GM12864 (cell line): ENCODE results near the gene SLC35F4.
"Not testable (repeated sequence)": the region's sequence is repeated elsewhere in the genome, so short reads cannot be mapped to it uniquely, and the experiment has no call there.

Experiments
- DNase-seq: peaks from one replicate; pipeline ENCODE4 v3.0.0-alpha.2; 2011; ENCODE audit warnings: low read depth
- H3K4me3 ChIP-seq: 2 replicates; pipeline ENCODE4 v1.5.1; 2011; ENCODE audit warnings: mild to moderate bottlenecking, low read depth, low read length, control low read depth
- TF ChIP-seq, protein P1 (sequence below): IDR thresholded peaks from 2 replicates; pipeline ENCODE4 v1.5.1; 2011; ENCODE audit warnings: low read depth, mild to moderate bottlenecking, moderate library complexity, low read length, control low read depth, inconsistent platforms; ENCODE audit errors: missing control alignments

Gene SLC35F4

DNA sequence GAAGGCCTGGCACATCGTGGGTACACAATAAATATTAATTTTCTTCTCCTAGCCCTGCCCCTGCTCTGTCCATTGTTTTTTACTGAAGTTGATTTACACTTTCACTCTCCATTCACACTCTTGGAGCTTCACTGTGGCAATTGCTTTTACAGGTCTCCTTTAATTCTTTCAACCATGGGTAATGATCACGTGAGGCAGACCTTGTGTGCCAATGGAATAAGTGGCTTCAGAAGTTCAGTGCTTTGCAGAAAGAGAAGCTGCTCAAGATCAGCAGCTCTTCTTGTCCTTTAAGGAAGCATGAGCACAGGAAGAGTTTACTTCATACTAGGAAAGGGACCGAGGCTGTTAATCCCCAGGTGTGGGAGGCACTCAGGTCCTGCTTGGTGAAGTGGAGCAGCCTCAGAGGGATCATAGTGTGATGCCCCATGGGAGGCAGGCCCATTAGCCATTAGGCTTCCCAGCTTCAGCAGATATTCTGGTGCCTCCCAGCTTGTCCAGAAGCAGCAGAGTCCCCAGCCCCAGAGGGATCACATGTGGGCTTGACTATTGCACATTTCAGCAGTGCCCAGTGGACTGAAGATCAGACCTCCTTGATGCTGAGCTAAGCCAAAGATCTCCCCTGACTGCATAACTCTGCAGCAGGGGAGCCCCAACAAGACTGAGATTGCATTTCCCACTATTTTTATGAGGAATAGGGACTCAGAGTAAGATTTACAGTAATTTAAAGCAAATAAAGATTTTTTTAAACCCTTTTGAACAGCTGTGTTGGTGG, 5.0 kb upstream of the SLC35F4 start:
- TF ChIP-seq, protein P1, sequence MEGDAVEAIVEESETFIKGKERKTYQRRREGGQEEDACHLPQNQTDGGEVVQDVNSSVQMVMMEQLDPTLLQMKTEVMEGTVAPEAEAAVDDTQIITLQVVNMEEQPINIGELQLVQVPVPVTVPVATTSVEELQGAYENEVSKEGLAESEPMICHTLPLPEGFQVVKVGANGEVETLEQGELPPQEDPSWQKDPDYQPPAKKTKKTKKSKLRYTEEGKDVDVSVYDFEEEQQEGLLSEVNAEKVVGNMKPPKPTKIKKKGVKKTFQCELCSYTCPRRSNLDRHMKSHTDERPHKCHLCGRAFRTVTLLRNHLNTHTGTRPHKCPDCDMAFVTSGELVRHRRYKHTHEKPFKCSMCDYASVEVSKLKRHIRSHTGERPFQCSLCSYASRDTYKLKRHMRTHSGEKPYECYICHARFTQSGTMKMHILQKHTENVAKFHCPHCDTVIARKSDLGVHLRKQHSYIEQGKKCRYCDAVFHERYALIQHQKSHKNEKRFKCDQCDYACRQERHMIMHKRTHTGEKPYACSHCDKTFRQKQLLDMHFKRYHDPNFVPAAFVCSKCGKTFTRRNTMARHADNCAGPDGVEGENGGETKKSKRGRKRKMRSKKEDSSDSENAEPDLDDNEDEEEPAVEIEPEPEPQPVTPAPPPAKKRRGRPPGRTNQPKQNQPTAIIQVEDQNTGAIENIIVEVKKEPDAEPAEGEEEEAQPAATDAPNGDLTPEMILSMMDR = no peak
- DNase-seq = no peak
- no peak overlapping the region for H3K4me3 ChIP-seq

DNA sequence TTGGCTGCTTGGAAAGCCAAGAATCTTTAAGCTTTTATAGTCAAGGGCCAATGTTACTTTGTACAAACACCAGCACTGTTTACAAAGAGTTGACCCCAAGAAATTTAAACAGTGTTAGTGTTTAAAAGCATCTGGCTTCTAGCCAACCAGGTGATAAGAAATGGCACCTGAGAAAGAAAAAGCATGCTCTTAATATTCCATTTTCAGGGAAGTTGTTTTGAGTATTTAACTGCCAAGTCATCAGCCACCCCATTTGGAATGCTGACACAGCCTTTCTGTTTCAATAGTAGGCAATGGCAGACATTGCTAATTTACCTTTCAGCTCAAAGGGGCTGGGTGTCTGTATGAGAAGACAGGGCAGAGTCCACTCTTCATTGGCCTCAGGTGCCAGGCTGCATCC, 3.7 kb upstream of the SLC35F4 start:
- TF ChIP-seq, protein P1 = no peak
- no peak for DNase-seq
- no peak overlapping the region for H3K4me3 ChIP-seq

DNA sequence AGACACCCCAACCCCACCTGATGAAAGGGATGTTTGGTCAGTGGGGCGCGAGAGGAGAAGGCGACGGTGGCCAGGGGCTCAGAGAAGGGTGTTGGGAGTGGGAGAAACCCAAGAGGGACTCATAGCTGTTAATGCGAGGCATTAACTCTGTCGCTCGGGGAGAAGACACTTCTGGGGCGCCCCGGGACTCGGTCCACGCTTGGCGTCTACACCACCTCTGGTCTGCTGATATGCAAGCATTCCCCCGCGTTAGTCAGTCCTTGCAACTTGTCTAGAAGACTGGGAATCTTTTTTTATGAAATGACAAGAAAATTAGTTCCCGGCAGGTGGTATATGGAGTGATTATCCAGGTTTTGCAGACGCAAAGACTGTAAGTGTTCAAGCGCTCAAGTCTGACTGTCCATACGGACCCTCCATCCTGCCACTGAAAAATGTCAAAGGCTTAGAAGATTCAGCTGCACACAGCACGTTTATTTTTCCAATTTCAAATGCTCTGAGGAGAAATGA, 360 bp upstream of the SLC35F4 start:
- DNase-seq = no peak
- TF ChIP-seq, protein P1 = no peak
- H3K4me3 ChIP-seq = no peak overlapping the region

DNA sequence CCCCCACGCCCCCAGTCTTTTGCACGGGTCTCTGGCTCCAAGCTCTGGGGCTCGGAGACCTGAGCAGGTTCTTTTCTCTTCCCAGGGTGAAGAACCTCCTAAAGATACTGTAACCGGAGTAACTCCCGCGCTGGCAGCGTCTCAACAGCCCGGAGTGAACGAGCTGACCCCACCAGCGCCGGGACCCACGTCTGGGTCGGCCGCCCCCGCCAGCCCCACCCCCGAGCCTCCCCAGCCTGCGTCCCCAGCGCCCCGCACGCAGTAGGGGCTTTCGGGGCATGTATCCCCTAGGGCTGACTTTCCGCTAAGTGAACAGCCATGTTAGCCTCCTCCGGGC, 858 bp downstream of the SLC35F4 start:
- H3K4me3 ChIP-seq = no peak overlapping the region
- no peak for DNase-seq
- TF ChIP-seq, protein P1 = no peak

DNA sequence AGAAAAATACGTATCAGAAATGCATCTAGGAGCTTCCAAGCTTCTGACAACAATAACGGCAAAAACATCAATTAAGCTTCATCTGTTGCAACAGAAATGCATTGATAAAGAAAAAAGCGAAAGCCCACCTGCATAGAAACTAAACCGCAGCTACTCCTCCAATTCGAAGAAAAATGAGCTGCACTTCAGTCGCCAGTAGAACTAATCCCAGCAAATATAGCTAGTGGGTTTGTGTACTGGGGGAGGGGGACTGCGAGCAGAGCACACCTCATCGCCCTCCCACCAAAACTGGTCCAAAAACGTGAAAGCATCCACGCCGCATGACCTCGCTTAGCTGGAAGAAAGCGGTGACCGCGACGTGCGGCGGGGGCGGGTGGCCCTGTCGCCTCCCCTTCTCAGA, 1.2 kb downstream of the SLC35F4 start:
- no peak for DNase-seq
- H3K4me3 ChIP-seq = no peak overlapping the region
- TF ChIP-seq, protein P1 = no peak

DNA sequence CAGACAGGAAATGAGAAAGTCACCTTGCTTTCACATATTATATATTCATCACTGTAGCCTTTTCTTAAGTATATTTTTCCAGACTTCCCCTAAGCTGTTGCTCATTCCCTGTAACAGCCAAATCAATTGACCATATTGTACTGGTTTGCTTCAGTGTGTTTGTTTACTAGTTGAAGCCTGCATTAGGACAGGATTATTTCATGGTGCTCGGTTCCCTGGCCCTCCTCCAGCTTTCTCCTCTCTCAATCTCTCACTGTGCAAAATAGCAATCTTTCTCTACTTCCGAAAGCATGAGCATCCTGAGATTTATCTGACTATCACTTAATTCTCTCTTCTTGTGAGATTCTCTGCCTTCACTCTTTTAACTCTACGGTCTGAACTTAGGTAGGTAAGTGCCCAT, 2.4 kb downstream of the SLC35F4 start:
- DNase-seq = no peak
- TF ChIP-seq, protein P1 = no peak
- H3K4me3 ChIP-seq = no peak overlapping the region

DNA sequence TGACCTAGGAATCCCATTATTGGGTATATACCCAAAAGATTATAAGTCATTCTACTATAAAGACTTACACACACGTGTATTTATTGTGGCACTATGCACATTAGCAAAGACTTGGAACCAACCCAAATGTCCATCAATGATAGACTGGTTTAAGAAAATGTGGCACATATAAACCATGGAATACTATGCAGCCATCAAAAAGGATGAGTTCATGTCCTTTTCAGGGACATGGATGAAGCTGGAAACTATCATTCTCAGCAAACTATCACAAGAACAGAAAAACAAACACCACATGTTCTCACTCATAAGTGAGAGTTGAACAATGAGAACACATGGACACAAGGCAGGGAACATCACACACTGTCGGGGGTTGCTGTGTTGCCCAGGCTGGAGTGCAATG, 10.2 kb downstream of the SLC35F4 start:
- DNase-seq, H3K4me3 ChIP-seq: not testable (repeated sequence)
